WI38 (cell line): ENCODE data around the gene WHAMM.

Experiments
- H3K4me3 ChIP-seq: 2 replicates; pipeline ENCODE4 v1.5.1; 2011; ENCODE audit warnings: low read depth, mild to moderate bottlenecking, control low read depth, low read length
- TF ChIP-seq, protein P1 (sequence below): IDR thresholded peaks from 2 replicates; pipeline ENCODE4 v1.5.1; 2012; ENCODE audit warnings: low read depth, mild to moderate bottlenecking, control low read depth, low read length

WHAMM gene

DNA sequence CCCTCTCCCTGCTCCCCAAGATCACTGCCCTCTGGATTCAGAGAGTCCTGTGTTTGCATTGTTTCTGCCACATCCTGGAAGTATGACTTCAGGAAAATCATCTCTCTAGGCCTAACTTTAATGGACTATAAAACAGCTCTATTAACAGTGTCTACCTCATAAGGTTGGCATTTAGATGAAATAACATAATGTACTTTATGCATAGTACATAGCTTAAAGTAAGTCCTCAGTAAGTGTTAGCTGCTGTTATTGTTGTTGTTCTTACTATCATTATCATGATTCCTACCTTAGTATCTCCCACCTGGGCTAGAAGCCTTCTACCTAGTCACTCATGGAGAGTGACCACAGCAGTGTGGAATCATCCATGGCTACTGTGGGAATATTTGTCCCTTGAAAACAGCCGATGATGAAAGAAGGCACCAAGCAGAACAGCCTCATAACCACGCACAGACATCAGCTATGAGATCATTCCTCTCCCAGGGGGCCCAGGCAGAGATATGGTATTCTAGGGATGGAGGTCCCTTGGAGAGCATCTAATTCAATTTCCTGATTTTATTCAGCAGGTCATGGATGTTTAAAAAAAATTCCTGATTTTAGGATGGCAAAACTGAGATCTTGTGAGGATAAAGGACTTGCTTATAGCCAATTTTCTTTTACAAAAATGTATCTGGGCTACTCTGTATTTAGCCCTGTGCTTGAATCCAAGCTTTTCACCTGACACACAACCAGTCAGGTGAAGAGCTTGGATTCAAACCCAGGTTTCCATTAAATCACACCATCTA, 5.4 kb upstream of the WHAMM start:
- no peak overlapping the region for H3K4me3 ChIP-seq
- TF ChIP-seq, protein P1, sequence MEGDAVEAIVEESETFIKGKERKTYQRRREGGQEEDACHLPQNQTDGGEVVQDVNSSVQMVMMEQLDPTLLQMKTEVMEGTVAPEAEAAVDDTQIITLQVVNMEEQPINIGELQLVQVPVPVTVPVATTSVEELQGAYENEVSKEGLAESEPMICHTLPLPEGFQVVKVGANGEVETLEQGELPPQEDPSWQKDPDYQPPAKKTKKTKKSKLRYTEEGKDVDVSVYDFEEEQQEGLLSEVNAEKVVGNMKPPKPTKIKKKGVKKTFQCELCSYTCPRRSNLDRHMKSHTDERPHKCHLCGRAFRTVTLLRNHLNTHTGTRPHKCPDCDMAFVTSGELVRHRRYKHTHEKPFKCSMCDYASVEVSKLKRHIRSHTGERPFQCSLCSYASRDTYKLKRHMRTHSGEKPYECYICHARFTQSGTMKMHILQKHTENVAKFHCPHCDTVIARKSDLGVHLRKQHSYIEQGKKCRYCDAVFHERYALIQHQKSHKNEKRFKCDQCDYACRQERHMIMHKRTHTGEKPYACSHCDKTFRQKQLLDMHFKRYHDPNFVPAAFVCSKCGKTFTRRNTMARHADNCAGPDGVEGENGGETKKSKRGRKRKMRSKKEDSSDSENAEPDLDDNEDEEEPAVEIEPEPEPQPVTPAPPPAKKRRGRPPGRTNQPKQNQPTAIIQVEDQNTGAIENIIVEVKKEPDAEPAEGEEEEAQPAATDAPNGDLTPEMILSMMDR: no peak

DNA sequence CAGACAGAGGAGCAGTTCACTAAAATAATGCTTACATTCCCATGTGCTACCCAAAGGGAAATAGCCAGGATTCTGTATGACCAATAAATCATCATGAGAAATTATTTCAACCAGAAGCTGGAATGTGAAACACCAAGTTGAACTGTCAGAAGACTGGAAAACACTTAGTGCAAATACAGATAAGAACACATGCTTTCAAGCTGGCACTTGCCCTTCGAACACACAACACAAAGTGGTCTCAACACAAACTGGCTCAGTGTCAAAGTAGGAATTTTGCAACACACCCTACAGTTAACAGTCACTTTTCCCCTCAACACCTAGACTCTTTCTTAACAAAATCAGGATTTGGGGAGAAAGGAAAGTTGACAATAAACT, 4.9 kb upstream of the WHAMM start:
- H3K4me3 ChIP-seq: no peak overlapping the region
- TF ChIP-seq, protein P1: no peak

DNA sequence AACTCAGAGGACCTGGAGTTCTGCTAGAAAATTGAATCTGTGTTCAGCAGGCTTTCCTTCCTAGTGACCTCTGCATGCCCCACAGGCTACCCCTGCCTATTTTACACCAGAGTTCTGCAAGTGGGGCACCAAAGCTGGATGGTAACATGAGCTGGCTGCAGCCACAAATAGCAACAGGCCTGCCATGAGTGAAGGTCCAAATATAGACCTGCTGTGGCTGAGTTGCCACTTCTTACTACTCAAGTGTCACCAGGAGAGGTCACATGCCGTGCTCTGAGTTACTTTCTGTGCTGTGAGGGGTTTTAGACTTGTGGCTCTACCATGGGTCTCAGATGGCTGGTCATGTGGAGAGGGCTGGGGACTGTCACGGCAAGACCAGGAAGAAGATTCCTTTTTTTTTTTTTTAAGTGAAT, 3.4 kb upstream of the WHAMM start, which contains the start of gene FSD2:
FSD2 (minus strand) TSS at position 76 of the 413 bp plus-strand sequence. CDS start 18,679 bp downstream, outside the sequence.
- H3K4me3 ChIP-seq: no peak within 1 kb of the TSS
- TF ChIP-seq, protein P1: no peak

DNA sequence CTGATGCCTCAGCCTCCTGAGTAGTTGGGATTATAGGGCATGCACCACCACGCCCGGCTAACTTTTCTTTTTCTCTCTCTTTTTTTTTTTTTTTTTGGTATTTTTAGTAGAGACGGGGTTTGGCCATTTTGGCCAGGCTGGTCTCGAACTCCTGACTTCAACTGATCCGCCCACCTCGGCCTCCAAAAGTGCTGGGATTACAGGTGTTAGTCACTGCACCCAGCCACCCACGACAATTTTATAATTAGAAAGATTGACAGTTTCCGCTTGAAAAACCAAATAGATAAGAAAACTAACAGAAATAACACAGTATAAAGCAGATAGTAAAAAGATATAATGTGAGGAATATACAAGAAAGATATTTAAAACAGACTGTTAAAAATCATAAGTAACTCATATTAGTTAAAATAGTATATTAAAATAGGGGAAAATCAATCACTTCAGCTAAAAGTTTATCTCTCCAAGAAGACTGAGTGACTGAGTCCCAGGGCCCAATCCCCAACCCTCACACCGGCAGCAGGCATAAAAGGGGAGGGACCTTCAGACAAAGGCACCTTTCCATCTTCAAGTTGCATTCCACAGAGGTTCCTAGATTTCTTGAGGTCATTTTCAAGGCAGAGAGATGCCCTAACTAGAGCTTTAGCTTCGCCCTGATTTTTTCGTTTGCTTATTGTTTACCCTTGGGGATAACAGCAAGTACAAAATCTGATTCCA, 1.4 kb upstream of the WHAMM start:
- H3K4me3 ChIP-seq: no peak overlapping the region
- TF ChIP-seq, protein P1: no peak

DNA sequence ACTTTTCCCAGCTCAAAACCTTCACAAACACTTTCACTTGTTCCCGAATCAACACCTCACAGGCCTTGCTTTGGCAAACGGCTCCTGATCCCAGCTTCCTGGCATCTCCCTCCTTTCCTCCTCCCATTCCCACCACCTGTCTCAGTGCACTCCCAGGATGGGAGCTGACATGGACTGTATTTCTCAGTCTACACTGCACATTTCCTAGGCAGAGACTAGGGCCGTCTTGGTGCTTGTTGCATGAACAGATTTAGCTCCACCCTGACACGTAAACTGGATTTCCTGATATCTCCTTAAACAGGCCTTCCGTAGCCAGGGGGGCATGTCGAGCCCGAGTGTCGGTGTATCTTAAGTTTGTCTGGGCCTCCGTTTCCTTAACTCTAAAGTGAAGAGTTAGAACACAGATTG, 790 bp upstream of the WHAMM start:
- H3K4me3 ChIP-seq: no peak overlapping the region
- TF ChIP-seq, protein P1: no peak

DNA sequence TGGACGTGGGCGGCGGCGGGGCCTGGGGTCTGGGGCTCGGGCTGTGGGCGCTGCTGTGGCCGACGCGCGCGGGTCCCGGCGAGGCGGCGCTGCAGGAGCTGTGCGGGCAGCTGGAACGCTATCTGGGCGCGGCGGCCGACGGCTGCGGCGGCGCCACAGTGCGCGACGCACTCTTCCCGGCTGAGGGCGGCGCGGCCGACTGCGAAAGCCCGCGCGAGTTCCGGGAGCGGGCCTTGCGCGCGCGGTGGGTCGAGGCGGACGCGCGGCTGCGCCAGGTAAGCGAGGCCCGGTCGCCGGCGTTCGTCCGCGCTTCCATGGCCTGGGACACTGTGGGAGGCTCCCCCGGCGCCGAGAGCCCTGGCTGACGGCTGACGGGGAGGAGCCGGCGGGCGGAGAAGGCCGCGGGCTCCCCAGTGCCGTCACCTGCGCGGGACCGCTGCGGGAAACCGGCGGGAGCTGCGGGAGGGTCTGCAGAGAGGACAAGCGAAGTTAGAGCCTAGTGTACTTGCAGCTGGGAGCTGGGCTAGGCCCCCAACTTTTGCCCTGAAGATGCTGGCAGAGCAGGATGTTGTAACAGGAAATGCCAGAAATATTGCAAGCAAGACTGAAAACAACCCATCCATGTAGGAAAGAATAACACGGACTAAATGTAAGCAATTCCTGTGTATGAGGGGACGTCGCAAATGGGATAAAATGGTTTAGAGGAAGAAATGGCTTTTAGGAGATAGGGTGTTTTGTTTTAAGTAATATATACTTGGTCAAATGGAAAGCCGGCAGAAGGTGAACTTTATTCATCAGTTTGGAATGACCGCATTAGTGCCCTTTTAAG, 847 bp downstream of the WHAMM start:
- H3K4me3 ChIP-seq: peak overlapping the region; percentile 88
- TF ChIP-seq, protein P1: no peak
